ENCODE data around the gene EFCC1. TPM values are rescaled to one million over a fixed set of nuclear protein-coding genes. Genes with fewer than 3 reads are reported as not detected.

The EFCC1 gene
- total RNA-seq, 4 donors from 2014 or later = 0.76 to 2.5 (median 1.1) TPM

GRCh38 chr3:129070086-129070885, 69.2 kb downstream of the EFCC1 start:
- Histone ChIP-seq H3K27me3 (no peaks in the 10 kb centered on the region), H3K4me1 (peaks cover 11% of the 10 kb centered on the region), H3K9me3 (no peaks in the 10 kb centered on the region), H3K4me3 (no peak overlapping the region), H3K27ac (peak overlapping the region; percentile 16), H3K36me3 (no peaks in the 10 kb centered on the region)
- WGBS = 83% methylated on average over 8 of the region's 8 CpGs
- DNase-seq (ENCODE audit: low spot score in 2 of 2) = no peak
- TF ChIP-seq EP300 (IDR thresholded peaks at IDR 0.05) = no peak
- no peak for TF ChIP-seq POLR2A (IDR thresholded peaks at IDR 0.05)
- TF ChIP-seq POLR2AphosphoS5 (IDR thresholded peaks at IDR 0.05) = no peak
- TF ChIP-seq CTCF (IDR thresholded peaks at IDR 0.05) = no peak

DNA sequence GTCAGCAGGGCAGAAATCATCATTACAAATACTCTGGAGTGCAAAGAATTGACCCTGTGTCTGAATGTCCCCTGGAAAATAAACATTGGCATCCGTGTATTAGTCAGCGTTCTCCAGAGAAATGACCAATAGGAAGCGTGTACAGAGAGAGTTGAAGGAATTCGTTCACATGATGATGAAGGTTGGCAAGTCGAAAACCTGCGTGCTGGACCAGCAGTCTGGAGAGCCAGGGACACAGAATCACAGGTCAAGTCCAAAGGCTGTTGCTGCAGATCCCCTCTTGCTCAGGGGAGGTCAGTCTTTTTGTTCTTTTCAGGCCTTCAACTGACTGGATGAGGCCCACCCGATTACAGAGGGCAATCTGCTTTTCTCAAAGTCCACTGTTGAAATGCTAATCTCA, 76.1 kb downstream of the EFCC1 start:
- H3K27me3 ChIP-seq = no peaks in the 10 kb centered on the region
- no peaks in the 10 kb centered on the region for H3K36me3 ChIP-seq
- H3K4me1 ChIP-seq = no peaks in the 10 kb centered on the region
- no peaks in the 10 kb centered on the region for H3K9me3 ChIP-seq
- no peak for TF ChIP-seq POLR2A (IDR thresholded peaks at IDR 0.05)
- no peak for TF ChIP-seq EP300 (IDR thresholded peaks at IDR 0.05)
- no peak for TF ChIP-seq POLR2AphosphoS5 (IDR thresholded peaks at IDR 0.05)
- TF ChIP-seq CTCF (IDR thresholded peaks at IDR 0.05) = no peak
- H3K27ac ChIP-seq = no peak overlapping the region
- WGBS = 91% methylated on average over 7 of the region's 7 CpGs
- DNase-seq (ENCODE audit: low spot score in 2 of 2) = no peak
- H3K4me3 ChIP-seq = no peak overlapping the region

DNA sequence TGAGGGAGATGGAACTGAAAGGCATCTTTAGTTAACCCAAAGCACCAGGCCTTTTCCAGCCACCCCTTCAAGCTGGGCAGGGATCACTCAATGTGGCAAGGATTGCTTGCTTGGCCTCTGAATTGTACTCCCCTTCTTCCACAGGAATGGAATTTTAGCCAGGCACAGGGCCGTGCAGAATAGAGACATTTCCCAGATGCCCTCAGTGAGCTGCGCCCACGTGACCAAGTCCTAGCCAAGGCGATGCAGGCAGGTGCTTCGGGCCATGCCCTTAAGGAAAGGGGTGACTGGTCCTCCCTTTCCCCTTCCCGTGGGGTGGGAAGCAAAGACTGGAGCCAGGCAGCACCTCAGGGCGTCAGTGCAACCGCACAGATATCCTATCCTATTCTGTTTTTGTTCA, 77.4 kb downstream of the EFCC1 start:
- WGBS = 76% methylated on average over 7 of the region's 8 CpGs
- no peak for DNase-seq (ENCODE audit: low spot score in 2 of 2)
- TF ChIP-seq POLR2A (IDR thresholded peaks at IDR 0.05) = no peak
- no peak for TF ChIP-seq EP300 (IDR thresholded peaks at IDR 0.05)
- no peak for TF ChIP-seq POLR2AphosphoS5 (IDR thresholded peaks at IDR 0.05)
- no peak for TF ChIP-seq CTCF (IDR thresholded peaks at IDR 0.05)
- Histone ChIP-seq H3K27ac (no peak overlapping the region), H3K27me3 (no peaks in the 10 kb centered on the region), H3K9me3 (no peaks in the 10 kb centered on the region), H3K4me3 (no peak overlapping the region), H3K4me1 (no peaks in the 10 kb centered on the region), H3K36me3 (no peaks in the 10 kb centered on the region)

- no peak overlapping the region for H3K4me3 ChIP-seq
- no peak overlapping the region for H3K27ac ChIP-seq
- no peaks in the 10 kb centered on the region for H3K9me3 ChIP-seq
- TF ChIP-seq CTCF (IDR thresholded peaks at IDR 0.05) (no peak), POLR2AphosphoS5 (IDR thresholded peaks at IDR 0.05) (no peak), POLR2A (IDR thresholded peaks at IDR 0.05) (no peak), EP300 (IDR thresholded peaks at IDR 0.05) (no peak)
- DNase-seq (ENCODE audit: low spot score in 2 of 2) = no peak
- WGBS = 81% methylated on average over 8 of the region's 8 CpGs
- no peaks in the 10 kb centered on the region for H3K36me3 ChIP-seq
- no peaks in the 10 kb centered on the region for H3K27me3 ChIP-seq
- H3K4me1 ChIP-seq = peaks cover 2% of the 10 kb centered on the region
Measured at GRCh38 chr3:129081503-129081902, 80.4 kb downstream of the EFCC1 start.

- Histone ChIP-seq H3K9me3 (no peaks in the 10 kb centered on the region), H3K4me3 (no peak overlapping the region), H3K27me3 (no peaks in the 10 kb centered on the region), H3K27ac (no peak overlapping the region), H3K36me3 (no peaks in the 10 kb centered on the region), H3K4me1 (peaks cover 7% of the 10 kb centered on the region)
- no peak for DNase-seq (ENCODE audit: low spot score in 2 of 2)
- no peak for TF ChIP-seq POLR2AphosphoS5 (IDR thresholded peaks at IDR 0.05)
- TF ChIP-seq EP300 (IDR thresholded peaks at IDR 0.05) = no peak
- no peak for TF ChIP-seq CTCF (IDR thresholded peaks at IDR 0.05)
- no peak for TF ChIP-seq POLR2A (IDR thresholded peaks at IDR 0.05)
- 79% methylated on average over 9 of the region's 9 CpGs for WGBS
Measured at GRCh38 chr3:129082026-129082425, 80.9 kb downstream of the EFCC1 start.
